HT-29 (cell line): ENCODE data around the gene LAD1. TPM values are rescaled to one million over a fixed set of nuclear protein-coding genes. Genes with fewer than 3 reads are reported as not detected.

Experiments
- DNase-seq: peaks from one replicate; pipeline ENCODE4 v3.0.0-alpha.2; 2015; ENCODE audit warnings: low spot score
- total RNA-seq: library from RNA; depleted of rRNA; stranded (reverse); fragments of >200 nt; shearing (Covaris generic); gene quantifications from 2 replicates; pipeline ENCODE4 v1.2.3, GENCODE V29; 2014

The LAD1 gene
- total RNA-seq, 1 experiment from 2014 or later, result 216 TPM

GRCh38 chr1:201350884-201351283, 48.2 kb downstream of the LAD1 start:
- DNase-seq, result no peak

- no peak for DNase-seq
Observed at GRCh38 chr1:201350361-201350725, 48.8 kb downstream of the LAD1 start.

- DNase-seq, result no peak
Observed at GRCh38 chr1:201349092-201349491, 50.0 kb downstream of the LAD1 start.

GRCh38 chr1:201348211-201348566, 50.9 kb downstream of the LAD1 start:
- DNase-seq, result peak; percentile 67

GRCh38 chr1:201347498-201348210, 51.5 kb downstream of the LAD1 start:
- DNase-seq, result no peak

- no peak for DNase-seq
Observed at GRCh38 chr1:201346987-201347386, 52.1 kb downstream of the LAD1 start.

GRCh38 chr1:201346337-201346939, 52.7 kb downstream of the LAD1 start:
- peak; percentile 82 for DNase-seq

- DNase-seq, result no peak
Observed at GRCh38 chr1:201345081-201345355, 54.1 kb downstream of the LAD1 start.

- DNase-seq, result no peak
Observed at GRCh38 chr1:201344206-201345080, 54.7 kb downstream of the LAD1 start.

- DNase-seq, result no peak
Observed at GRCh38 chr1:201341377-201341776, 57.7 kb downstream of the LAD1 start.

GRCh38 chr1:201336711-201337450, 62.2 kb downstream of the LAD1 start:
- DNase-seq, result no peak

- no peak for DNase-seq
Observed at GRCh38 chr1:201335901-201336300, 63.2 kb downstream of the LAD1 start.

- DNase-seq, result no peak
Observed at GRCh38 chr1:201335174-201335870, 63.8 kb downstream of the LAD1 start.

GRCh38 chr1:201334325-201335173, 64.6 kb downstream of the LAD1 start:
- no peak for DNase-seq

- no peak for DNase-seq
Observed at GRCh38 chr1:201332616-201333335, 66.3 kb downstream of the LAD1 start.

GRCh38 chr1:201332021-201332420, 67.1 kb downstream of the LAD1 start:
- DNase-seq, result no peak

GRCh38 chr1:201331166-201331565, 68.0 kb downstream of the LAD1 start:
- no peak for DNase-seq
